ENCODE measurements around the gene GALNT9. TPM values are rescaled to one million over a fixed set of nuclear protein-coding genes. Genes with fewer than 3 reads are reported as not detected.
"Not testable (repeated sequence)": the region's sequence is repeated elsewhere in the genome, so short reads cannot be mapped to it uniquely, and the experiment has no call there.

GALNT9 gene
- total RNA-seq, 2 donors from 2014 or later = 0.41 TPM; not detected in 1

DNA sequence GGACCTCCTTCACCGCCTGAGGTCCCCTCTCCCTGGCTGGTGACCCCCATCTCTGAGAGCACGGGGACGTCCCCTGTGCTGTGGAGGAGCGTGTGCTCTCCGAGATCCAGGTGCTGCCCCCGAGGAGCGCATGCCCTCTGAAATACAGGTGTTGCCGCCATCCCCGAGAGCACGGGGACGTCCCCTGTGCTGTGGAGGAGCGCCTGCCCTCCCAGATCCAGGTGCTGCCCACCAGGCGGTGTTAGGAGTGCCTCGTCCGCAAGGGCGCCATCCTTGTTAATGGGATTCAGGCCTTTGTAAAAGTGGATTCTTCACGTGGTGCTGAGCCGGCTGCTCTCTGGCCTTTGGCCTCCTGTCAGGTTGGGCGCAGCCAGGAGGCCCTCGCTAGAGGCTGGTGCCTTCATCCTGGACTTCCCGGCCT, 175.0 kb downstream of the GALNT9 start:
- ATAC-seq (peak in 1 of 2 donors; percentile 36), DNase-seq (ENCODE audit: low spot score in 2 of 2) (no peak)
- H3K9me3 Mint-ChIP-seq = no peaks in the 10 kb centered on the region
- H3K36me3 Mint-ChIP-seq = no peaks in the 10 kb centered on the region
- no peak overlapping the region for H3K27ac Mint-ChIP-seq

DNA sequence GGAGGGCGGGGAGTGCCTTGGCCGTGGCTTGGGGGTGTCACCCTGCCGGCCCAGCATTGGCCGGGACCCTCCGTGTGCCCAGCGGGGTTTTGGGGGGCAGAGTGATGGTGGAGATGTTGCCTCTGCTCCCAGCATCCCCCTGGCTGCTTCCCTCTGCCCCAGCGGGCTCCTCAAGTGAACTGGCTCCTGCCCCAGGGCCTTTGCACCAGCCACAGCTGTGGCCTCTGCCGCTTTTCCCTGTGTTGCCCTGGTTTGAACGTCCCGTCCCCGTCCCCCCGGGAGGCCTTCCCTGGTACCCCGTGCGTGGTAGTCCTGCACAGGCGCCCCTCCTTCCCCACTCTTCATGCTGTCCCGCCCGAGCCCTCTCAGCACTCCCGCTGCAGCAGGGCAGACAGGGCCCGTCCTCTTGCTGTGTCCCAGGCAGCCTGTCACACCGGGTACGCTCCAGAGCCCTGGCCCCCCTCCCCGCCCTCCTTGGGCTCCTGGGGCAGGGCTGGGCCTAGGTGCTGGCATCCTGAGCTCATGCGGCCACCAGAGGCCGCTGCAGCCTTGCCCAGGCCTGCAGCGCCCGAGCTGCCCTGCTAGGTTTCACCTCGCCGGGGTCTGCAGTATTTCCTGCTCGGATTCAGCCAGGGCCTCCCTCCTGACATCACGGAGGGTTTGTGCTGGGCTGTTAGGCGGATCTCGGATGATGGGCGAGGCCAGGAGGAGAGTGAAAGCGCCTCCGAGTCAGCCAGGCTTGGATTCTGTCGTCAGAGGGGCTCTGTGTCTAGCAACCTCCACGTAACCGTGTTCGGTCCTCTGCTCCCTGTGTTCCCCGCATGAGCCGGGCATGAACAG, 175.7 kb downstream of the GALNT9 start:
- no peaks in the 10 kb centered on the region for H3K9me3 Mint-ChIP-seq
- DNase-seq (ENCODE audit: low spot score in 2 of 2) = peak in 1 of 2 donors; percentile 68
- no peaks in the 10 kb centered on the region for H3K36me3 Mint-ChIP-seq
- H3K27ac Mint-ChIP-seq = no peak overlapping the region
- ATAC-seq = peak; percentile 87

DNA sequence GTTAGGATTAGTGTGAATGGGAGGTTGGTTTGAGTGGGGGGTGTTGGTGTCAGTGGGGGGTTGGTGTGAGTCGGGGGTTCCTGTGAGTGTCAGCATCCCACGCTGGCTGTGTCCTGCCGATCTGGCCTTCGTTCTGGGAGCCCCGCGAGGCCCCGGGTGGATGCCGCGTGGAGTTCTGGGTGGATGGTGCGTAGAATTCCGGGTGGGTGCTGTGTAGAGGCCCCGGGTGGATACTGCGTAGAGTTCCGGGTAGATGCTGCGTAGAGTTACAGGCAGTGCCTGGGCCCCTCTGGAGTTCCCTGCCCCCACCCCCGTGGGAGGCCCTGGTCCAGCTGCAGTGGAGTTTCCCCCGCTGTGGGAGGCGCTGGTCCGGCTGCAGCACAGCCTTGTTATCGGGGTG, 176.4 kb downstream of the GALNT9 start:
- ATAC-seq = no peak
- Mint-ChIP-seq H3K9me3 (no peaks in the 10 kb centered on the region), H3K27ac (no peak overlapping the region), H3K36me3 (no peaks in the 10 kb centered on the region)
- DNase-seq (ENCODE audit: low spot score in 2 of 2) = peak in 1 of 2 donors; percentile 48

DNA sequence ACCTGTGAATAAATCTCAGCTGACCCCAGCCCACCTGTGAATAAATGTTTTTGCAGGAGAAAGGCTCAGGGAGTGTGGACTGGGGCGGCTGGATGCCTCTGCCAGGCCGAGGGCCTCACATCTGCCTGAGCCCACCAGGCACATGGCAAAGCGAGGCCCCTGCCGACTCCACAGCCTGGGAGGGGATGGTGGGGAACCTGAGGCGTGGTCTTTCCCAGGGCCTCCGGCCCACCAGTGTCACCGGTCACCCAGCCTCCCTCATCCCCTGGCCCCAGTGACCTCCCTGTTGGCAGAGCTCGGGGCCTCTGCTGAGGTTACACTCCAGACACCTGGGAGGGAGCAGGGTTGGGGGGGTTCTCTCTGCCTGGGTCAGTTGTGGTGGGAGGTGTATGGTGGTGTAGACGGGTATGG, 177.0 kb downstream of the GALNT9 start:
- no peaks in the 10 kb centered on the region for H3K36me3 Mint-ChIP-seq
- no peaks in the 10 kb centered on the region for H3K9me3 Mint-ChIP-seq
- no peak for DNase-seq (ENCODE audit: low spot score in 2 of 2)
- no peak overlapping the region for H3K27ac Mint-ChIP-seq
- ATAC-seq = no peak

DNA sequence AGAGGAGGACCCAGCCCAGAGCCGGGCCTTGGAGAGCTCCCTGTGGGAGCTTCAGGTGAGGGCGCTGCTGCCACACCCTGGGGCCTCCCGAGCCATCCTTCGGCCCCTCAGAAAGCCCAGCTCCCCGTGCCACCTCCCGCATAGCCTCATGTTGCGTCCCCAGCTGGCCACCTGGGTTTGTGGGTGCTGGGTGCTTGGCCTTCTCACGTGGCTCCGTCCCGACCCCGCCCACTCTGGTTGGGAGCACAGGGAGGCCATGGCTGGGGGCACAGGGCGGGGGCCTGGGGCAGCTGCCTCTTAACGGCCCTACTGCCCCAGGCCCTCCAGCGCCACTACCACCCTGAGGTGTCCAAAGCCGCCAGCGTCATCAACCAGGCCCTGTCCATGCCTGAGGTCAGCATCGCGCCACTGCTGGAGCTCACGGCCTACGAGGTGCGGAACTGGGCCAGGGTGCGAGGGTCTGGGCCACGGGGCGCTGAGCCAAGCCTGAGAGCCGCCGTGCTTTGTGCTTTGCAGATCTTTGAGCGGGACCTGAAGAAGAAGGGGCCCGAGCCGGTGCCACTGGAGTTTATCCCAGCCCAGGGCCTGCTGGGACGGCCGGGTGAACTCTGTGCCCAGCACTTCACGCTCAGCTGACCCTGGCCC, 177.5 kb downstream of the GALNT9 start:
- DNase-seq (ENCODE audit: low spot score in 2 of 2) (no peak), ATAC-seq (no peak)
- Mint-ChIP-seq H3K36me3 (no peaks in the 10 kb centered on the region), H3K27ac (no peak overlapping the region), H3K9me3 (no peaks in the 10 kb centered on the region)

DNA sequence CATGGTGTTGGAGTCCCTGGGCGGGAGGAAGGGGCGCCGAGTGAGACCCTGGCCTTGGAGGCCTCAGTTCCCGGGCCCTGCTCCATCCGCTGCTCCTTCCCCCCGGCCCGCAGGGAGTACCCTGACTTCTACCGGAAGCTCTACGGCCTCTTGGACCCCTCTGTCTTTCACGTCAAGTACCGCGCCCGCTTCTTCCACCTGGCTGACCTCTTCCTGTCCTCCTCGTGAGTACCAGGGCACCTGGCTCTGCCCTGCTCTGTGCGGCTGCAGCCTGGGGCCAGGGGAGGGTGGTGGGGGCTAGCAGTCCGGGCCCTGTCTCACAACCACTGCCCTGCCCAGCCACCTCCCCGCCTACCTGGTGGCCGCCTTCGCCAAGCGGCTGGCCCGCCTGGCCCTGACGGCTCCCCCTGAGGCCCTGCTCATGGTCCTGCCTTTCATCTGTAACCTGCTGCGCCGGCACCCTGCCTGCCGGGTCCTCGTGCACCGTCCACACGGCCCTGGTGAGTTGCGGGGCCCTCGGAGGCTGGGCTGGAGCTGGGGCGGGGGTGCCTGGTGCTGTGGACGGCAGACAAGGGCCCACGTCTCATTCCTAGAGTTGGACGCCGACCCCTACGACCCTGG, 178.1 kb downstream of the GALNT9 start:
- DNase-seq (ENCODE audit: low spot score in 2 of 2) = no peak
- Mint-ChIP-seq H3K27ac (no peak overlapping the region), H3K9me3 (no peaks in the 10 kb centered on the region), H3K36me3 (peaks cover 0 to 2% of the 10 kb centered on the region in 2 donors)
- no peak for ATAC-seq

DNA sequence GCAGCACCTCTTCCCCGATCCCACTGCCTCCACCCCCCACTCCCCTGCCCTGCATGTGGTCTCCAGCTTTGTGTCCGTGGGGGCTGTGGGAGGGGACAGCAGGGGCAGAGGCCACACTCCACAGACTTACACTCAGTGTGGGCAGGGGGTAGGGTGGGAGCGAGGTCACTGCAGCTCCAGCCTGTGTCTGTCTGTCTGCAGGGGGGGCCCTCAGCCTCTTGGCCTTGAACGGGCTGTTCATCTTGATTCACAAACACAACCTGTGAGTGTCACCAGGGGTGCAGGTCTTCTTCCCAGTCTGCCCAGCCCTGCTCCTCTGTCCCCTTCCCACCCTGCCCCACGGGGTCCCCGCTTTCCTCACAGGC, 178.6 kb downstream of the GALNT9 start:
- no peak overlapping the region for H3K27ac Mint-ChIP-seq
- no peaks in the 10 kb centered on the region for H3K9me3 Mint-ChIP-seq
- peak in 1 of 2 donors; percentile 46 for DNase-seq (ENCODE audit: low spot score in 2 of 2)
- ATAC-seq = no peak
- H3K36me3 Mint-ChIP-seq = peaks cover 0 to 5% of the 10 kb centered on the region in 2 donors

DNA sequence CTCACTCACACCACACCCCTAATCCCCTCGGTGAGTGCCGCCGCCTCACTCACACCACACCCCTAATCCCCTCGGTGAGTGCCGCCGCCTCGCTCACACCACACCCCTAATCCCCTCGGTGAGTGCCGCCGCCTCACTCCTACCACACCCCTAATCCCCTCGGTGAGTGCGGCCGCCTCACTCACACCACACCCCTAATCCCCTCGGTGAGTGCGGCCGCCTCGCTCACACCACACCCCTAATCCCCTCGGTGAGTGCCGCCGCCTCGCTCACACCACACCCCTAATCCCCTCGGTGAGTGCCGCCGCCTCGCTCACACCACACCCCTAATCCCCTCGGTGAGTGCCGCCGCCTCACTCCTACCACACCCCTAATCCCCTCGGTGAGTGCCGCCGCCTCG, 179.9 kb downstream of the GALNT9 start:
- DNase-seq (ENCODE audit: low spot score in 2 of 2) = peak in 1 of 2 donors; percentile 33
- H3K36me3 Mint-ChIP-seq, H3K27ac Mint-ChIP-seq, ATAC-seq, H3K9me3 Mint-ChIP-seq: not testable (repeated sequence)

DNA sequence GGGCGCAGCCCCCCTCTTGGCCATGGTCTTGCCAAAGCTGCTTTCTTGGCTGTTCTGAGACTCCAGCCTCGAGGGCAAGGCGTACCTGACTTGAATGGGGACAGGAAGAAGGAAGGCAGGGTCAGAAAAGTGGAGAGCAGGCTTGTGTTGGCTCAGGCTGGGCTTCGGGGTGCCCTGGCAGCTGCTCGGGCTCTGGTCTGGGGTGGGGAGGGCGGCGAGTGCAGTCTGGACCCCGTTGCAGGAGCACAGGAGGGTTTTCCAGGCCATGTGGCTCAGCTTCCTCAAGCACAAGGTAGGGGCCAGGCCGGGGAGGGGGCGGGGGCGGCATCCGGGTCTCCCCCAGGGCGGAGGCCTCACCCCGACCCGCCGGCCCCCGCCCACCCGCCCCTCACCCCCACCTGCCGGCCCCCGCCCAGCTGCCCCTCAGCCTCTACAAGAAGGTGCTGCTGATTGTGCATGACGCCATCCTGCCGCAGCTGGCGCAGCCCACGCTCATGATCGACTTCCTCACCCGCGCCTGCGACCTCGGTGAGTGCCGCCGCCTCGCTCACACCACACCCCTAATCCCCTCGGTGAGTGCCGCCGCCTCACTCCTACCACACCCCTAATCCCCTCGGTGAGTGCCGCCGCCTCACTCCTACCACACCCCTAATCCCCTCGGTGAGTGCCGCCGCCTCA, 180.9 kb downstream of the GALNT9 start:
- ATAC-seq = no peak
- peak; percentile 1 to 52 for DNase-seq (ENCODE audit: low spot score in 2 of 2)
- Mint-ChIP-seq H3K27ac (no peak overlapping the region), H3K36me3 (peaks cover 0 to 5% of the 10 kb centered on the region in 2 donors), H3K9me3 (no peaks in the 10 kb centered on the region)

DNA sequence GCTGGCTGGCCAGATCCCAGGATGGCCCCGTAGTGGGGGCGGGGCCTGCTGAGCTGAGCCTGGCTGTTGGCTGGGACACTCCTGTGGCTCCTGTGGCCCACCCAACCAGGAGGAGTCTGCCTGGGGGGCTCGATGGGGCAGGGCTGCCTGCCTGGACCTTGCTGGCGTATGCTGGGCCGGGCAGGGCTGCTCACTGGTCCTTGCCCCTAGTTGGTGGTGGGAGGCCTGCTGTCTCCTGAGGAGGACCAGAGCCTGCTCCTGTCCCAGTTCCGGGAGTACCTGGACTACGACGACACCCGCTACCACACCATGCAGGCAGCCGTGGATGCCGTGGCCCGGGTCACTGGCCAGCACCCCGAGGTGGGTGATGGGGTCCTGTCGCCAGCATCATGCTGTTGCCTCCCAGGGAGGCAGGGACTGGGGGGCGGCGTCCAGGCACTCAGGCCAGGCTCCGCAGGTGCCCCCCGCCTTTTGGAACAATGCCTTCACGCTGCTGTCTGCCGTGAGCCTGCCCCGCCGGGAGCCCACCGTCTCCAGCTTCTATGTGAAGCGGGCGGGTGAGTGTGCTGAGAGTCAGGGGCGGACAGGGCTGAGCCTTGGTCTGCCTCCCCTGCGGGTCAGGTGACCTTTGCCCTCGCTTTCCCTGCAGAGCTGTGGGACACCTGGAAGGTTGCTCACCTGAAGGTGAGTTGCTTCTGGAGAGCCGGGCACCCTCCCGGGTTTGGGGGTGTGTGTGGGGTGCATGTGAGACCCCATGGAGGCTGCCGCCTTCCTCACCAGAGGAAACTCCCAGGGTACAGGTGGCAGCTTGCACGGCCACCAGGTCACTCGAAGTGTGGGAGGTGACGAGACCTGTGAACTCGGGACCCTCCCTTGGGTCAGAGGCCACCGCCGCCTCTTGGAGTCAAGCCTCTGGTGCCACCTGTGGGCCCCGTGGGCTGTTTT, 181.7 kb downstream of the GALNT9 start:
- Mint-ChIP-seq H3K36me3 (peaks cover 0 to 5% of the 10 kb centered on the region in 2 donors), H3K9me3 (no peaks in the 10 kb centered on the region), H3K27ac (no peak overlapping the region)
- no peak for ATAC-seq
- DNase-seq (ENCODE audit: low spot score in 2 of 2) = peak; percentile 2 to 56

DNA sequence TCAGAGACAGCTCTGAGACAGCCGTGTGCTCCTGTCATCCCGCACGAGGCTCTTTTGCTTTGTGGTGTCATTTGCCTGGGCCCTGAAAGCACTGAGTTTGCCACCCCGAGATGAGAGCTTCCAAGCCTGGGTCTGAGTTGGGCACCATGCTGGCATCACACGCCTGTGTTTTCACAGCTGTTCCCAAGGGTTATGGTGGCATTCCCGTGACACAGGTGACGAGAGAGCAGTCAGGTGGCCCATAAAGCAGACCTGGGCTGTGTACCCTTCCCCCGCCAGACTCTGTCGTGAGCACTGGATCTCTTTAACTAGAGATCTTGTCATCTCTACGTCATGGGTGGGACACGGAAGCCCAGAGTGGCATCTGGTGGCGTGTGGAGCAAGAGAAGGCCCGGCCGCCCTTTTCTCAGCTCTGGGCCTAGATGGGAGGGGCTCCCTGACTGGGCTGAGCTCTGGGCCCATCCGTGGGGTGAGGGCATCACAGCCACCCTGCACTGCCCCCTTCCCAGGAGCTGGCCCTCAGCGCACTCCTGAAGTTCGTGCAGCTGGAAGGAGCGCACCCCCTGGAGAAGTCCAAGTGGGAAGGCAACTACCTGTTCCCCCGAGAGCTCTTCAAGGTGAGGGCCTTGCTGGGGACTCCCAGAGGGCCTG, 182.5 kb downstream of the GALNT9 start:
- H3K9me3 Mint-ChIP-seq = no peaks in the 10 kb centered on the region
- ATAC-seq = no peak
- peak; percentile 1 to 47 for DNase-seq (ENCODE audit: low spot score in 2 of 2)
- peak overlapping the region in 1 of 2 donors; percentile 52 for H3K27ac Mint-ChIP-seq
- H3K36me3 Mint-ChIP-seq = peaks cover 0 to 10% of the 10 kb centered on the region in 2 donors

Other genes starting within 250 kb of the GALNT9 start
- gene DDX51, start 185.3 kb downstream of the GALNT9 start, total RNA-seq = 10 to 100 TPM; 22.0 to 34.5 TPM
- 10 to 100 TPM; 21.0 to 29.3 TPM for gene NOC4L, start 185.1 kb downstream of the GALNT9 start, total RNA-seq
- 10 to 100 TPM; 30.8 to 37.8 TPM for gene FBRSL1, start 160.6 kb upstream of the GALNT9 start, total RNA-seq

Data from activated naive CD4-positive, alpha-beta T cell treated with anti-CD3 and anti-CD28 coated beads, Interleukin-2, amount 50 U/mL, for 72 hours (primary cell).